GM20000 (cell line): ENCODE data around the gene PPM1E.
"Not testable (repeated sequence)": the region's sequence is repeated elsewhere in the genome, so short reads cannot be mapped to it uniquely, and the experiment has no call there.

ENCODE experiments used
- DNase-seq: peaks from one replicate; pipeline ENCODE4 v3.0.0; 2012; ENCODE audit warnings: low spot score
- CTCF ChIP-seq: IDR thresholded peaks from 2 replicates; pipeline ENCODE4 v1.5.1; 2012; ENCODE audit warnings: mild to moderate bottlenecking, control low read depth; ENCODE audit errors: extremely low read depth, missing control alignments

Gene PPM1E

GRCh38 chr17:58956997-58957724 lies 201.5 kb downstream of the PPM1E start:
- DNase-seq: no peak
- TF ChIP-seq CTCF: no peak

- DNase-seq: not testable (repeated sequence)
Observed at GRCh38 chr17:58957725-58958073, 202.0 kb downstream of the PPM1E start.

- peak; percentile 57 for DNase-seq
- no peak for TF ChIP-seq CTCF
Observed at GRCh38 chr17:58960068-58960467, 204.4 kb downstream of the PPM1E start.

GRCh38 chr17:58965221-58965620 lies 209.6 kb downstream of the PPM1E start:
- no peak for DNase-seq
- no peak for TF ChIP-seq CTCF

GRCh38 chr17:58966208-58966607 lies 210.6 kb downstream of the PPM1E start:
- no peak for DNase-seq
- no peak for TF ChIP-seq CTCF

- no peak for TF ChIP-seq CTCF
- no peak for DNase-seq
Observed at GRCh38 chr17:58968426-58969061, 212.9 kb downstream of the PPM1E start.

GRCh38 chr17:58969156-58969555 lies 213.5 kb downstream of the PPM1E start:
- TF ChIP-seq CTCF: no peak
- DNase-seq: peak; percentile 13

- no peak for TF ChIP-seq CTCF
- no peak for DNase-seq
Observed at GRCh38 chr17:58969612-58970011, 214.0 kb downstream of the PPM1E start.
